Stimulated activated CD4-positive, alpha-beta T cell treated with anti-CD3 and anti-CD28 coated beads, Interleukin-15, amount 100 ng/mL, for 1 hour (primary cell): Measurements from ENCODE around the gene ADGRG4.

Experiments
- DNase-seq, 2 donors: peaks; one replicate each; pipeline ENCODE4 v3.0.0-alpha.2; 2020; ENCODE audit warnings: low read depth in 1 of 2, low spot score in 1 of 2

ADGRG4 gene

DNA sequence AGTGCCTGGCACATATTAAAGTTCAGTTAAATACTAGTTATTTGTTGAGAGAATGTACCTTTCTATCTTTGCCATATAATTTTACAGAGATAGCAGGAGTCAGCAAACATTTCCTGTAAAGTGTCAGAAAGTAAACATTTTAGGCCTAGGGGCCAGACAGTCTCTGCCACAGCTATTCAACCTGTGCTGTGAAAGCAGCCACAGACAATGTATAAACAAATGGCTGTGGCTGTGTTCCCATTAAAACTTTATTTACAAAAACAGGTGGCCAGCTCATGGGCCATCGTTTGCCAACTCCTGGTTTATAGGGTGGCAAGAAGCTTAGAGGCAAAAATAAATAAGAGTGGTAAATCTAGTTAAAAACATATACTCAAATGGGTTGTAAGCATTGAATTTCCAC, 153.0 kb downstream of the ADGRG4 start:
- DNase-seq, result no peak

DNA sequence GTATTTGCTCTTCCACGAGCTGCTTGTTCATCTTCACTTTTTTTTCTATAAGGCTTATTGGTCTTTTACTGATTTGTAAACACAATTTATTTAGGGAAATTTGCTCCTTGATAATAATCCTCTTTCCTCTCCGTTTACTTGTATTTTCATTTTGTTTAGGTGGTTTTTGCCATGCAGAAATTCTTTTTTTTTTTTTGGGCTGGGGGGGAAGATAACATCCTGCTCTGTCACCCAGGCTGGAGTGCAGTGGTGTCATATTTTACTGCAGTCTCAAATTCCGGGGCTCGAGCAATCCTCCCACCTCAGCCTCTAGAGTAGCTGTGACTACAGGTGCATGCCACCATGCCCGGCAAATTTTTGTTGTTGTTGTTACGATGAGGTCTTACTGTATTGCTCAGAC, 155.4 kb downstream of the ADGRG4 start:
- DNase-seq, result no peak

DNA sequence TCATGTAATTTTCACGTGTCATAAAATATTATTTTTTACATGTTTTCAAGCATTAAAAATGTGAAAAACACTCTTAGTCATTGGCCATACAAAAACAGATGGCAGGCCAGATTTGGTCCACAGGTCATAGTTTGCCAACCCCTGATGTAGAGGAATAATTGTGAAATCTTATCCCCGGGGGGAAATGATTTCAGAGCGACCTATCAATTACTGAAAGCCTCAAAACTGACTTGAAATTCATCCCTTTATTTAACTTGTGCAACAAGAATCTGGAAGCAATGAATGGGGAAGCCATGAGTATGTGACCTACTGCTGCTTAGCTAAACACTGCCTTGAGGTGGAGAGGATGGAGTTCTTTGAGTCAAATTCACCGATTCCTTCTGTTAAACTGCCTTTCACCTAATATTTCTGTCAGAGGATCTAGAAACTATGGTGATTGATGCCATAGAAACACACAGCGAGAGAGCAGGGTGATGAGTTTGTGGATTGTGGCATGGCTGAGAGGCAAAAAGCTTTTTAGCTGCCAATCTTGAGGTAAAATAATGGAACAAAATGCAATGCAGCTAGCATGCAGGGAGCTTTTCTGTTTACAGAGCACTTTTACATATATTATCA, 156.6 kb downstream of the ADGRG4 start:
- DNase-seq, result no peak

DNA sequence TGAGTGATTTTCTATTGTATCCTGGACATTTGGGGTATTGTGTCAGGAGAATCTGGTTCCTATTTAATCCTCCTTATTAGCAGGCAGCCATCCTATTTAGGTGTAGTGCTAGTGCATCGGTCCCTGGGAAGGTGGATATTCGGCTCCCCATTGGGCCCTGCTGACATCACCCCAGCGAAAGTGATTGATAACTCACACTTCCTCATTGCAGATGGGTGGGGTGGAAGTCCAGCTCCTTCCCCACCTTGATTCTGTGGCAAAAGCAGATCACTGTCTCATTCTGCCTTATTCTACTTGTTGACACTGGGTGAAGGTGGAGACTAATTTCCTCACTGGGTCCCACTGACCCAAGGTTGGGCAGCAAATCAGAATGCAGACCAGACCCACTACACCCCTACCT, 163.8 kb downstream of the ADGRG4 start:
- no peak for DNase-seq
